Ishikawa (cell line): ENCODE measurements around the gene RAB25.
A peak's percentile ranks its signal among the peaks of the same experiment; 100 is the strongest.

ENCODE experiments used
- CEBPB ChIP-seq: IDR thresholded peaks from 2 replicates; pipeline ENCODE4 v1.6.1; 2012
- CREB1 ChIP-seq: IDR thresholded peaks from 2 replicates; pipeline ENCODE4 v1.6.1; 2012; ENCODE audit warnings: low read depth
- EGR1 ChIP-seq: IDR thresholded peaks from 2 replicates; pipeline ENCODE4 v1.6.1; 2012
- EP300 ChIP-seq: IDR thresholded peaks from 2 replicates; pipeline ENCODE4 v1.6.1; 2012; ENCODE audit warnings: borderline replicate concordance
- FOXM1 ChIP-seq: IDR thresholded peaks from 2 replicates; pipeline ENCODE4 v1.6.1; 2012; ENCODE audit warnings: low read depth, borderline replicate concordance
- MAX ChIP-seq: IDR thresholded peaks from 2 replicates; pipeline ENCODE4 v1.6.1; 2012
- NFIC ChIP-seq: IDR thresholded peaks from 2 replicates; pipeline ENCODE4 v1.6.1; 2012
- RAD21 ChIP-seq: IDR thresholded peaks from 2 replicates; pipeline ENCODE4 v1.6.1; 2012; ENCODE audit warnings: low read depth
- REST ChIP-seq: IDR thresholded peaks from 2 replicates; pipeline ENCODE4 v1.6.1; 2012; ENCODE audit warnings: low read depth, mild to moderate bottlenecking
- TAF1 ChIP-seq: IDR thresholded peaks from 2 replicates; pipeline ENCODE4 v1.6.1; 2012; ENCODE audit warnings: low read depth, mild to moderate bottlenecking
- TCF12 ChIP-seq: IDR thresholded peaks from 2 replicates; pipeline ENCODE4 v1.6.1; 2012; ENCODE audit warnings: low read depth
- TEAD4 ChIP-seq: IDR thresholded peaks from 2 replicates; pipeline ENCODE4 v1.6.1; 2012
- USF1 ChIP-seq: IDR thresholded peaks from 2 replicates; pipeline ENCODE4 v1.6.1; 2012
- YY1 ChIP-seq: IDR thresholded peaks from 2 replicates; pipeline ENCODE4 v1.6.1; 2012; ENCODE audit warnings: low read depth
- ZBTB7A ChIP-seq: IDR thresholded peaks from 2 replicates; pipeline ENCODE4 v1.6.1; 2012; ENCODE audit warnings: low read depth

The RAB25 gene

GRCh38 chr1:156110252-156110651 is 49.3 kb downstream of the RAB25 start:
- TF ChIP-seq TAF1 (no peak), USF1 (no peak), FOXM1 (no peak), TEAD4 (no peak), CREB1 (no peak), EGR1 (no peak), NFIC (no peak), MAX (no peak), ZBTB7A (no peak), CEBPB (no peak)

GRCh38 chr1:156111355-156111962 is 50.5 kb downstream of the RAB25 start:
- TF ChIP-seq NFIC (0 out of 2 replicates have a peak, but pooled peaks have one; percentile 7), ZBTB7A (no peak), TCF12 (no peak), EP300 (no peak), TAF1 (no peak), RAD21 (no peak)

- TF ChIP-seq CEBPB: no peak
- TF ChIP-seq REST: no peak
- no peak for TF ChIP-seq NFIC
- no peak for TF ChIP-seq ZBTB7A
- TF ChIP-seq TCF12: no peak
- no peak for TF ChIP-seq EGR1
These were observed 51.5 kb downstream of the RAB25 start for GRCh38 chr1:156112276-156113137.

GRCh38 chr1:156113282-156113950 is 52.5 kb downstream of the RAB25 start:
- TF ChIP-seq NFIC (no peak), TAF1 (no peak), EP300 (no peak), REST (no peak), CREB1 (no peak), EGR1 (no peak), MAX (no peak), USF1 (no peak), FOXM1 (no peak), CEBPB (no peak), ZBTB7A (no peak), TCF12 (no peak), YY1 (no peak), RAD21 (no peak), TEAD4 (no peak)

GRCh38 chr1:156114101-156114918 is 53.4 kb downstream of the RAB25 start, which contains the start of gene LMNA:
Gene LMNA (plus strand): TSS chr1:156114711. CDS start chr1:156114919, 208 bp downstream.
- TF ChIP-seq EGR1 (peak; percentile 38; the same call in 1 of the 2 replicates), MAX (peak; percentile 75), CEBPB (no peak), REST (no peak), RAD21 (no peak), ZBTB7A (peak; percentile 97), CREB1 (no peak), TEAD4 (peak; percentile 63), USF1 (peak; percentile 85), NFIC (peak; percentile 84), YY1 (0 out of 2 replicates have a peak, but pooled peaks have one; percentile 28), FOXM1 (no peak), TAF1 (peak; percentile 88), EP300 (peak; percentile 79), TCF12 (peak; percentile 78)
